Measurements from ENCODE around the gene KIF3B. TPM values are rescaled to one million over a fixed set of nuclear protein-coding genes. Genes with fewer than 3 reads are reported as not detected.
"Not testable (repeated sequence)": the region's sequence is repeated elsewhere in the genome, so short reads cannot be mapped to it uniquely, and the experiment has no call there.

The KIF3B gene
- polyA plus RNA-seq, 1 donor: 46.1 TPM

GRCh38 chr20:32294071-32294470, 16.6 kb downstream of the KIF3B start:
- no peak for DNase-seq

GRCh38 chr20:32296412-32296811, 19.0 kb downstream of the KIF3B start:
- DNase-seq: no peak

GRCh38 chr20:32296819-32297420, 19.5 kb downstream of the KIF3B start:
- no peak for DNase-seq

GRCh38 chr20:32297439-32297838, 20.0 kb downstream of the KIF3B start:
- no peak for DNase-seq

- DNase-seq: no peak
Observed at GRCh38 chr20:32300647-32301046, 23.2 kb downstream of the KIF3B start.

- DNase-seq: no peak
Observed at GRCh38 chr20:32301719-32302506, 24.5 kb downstream of the KIF3B start.

GRCh38 chr20:32302507-32302872, 25.0 kb downstream of the KIF3B start:
- no peak for DNase-seq

- no peak for DNase-seq
Observed at GRCh38 chr20:32304131-32304746, 26.8 kb downstream of the KIF3B start.

GRCh38 chr20:32312718-32313424, 35.4 kb downstream of the KIF3B start:
- no peak for DNase-seq

- no peak for DNase-seq
Observed at GRCh38 chr20:32314768-32315167, 37.3 kb downstream of the KIF3B start.

GRCh38 chr20:32315399-32315798, 37.9 kb downstream of the KIF3B start:
- DNase-seq: no peak

- DNase-seq: no peak
Observed at GRCh38 chr20:32315891-32316290, 38.4 kb downstream of the KIF3B start.

GRCh38 chr20:32316667-32317066, 39.2 kb downstream of the KIF3B start:
- DNase-seq: no peak

- no peak for DNase-seq
Observed at GRCh38 chr20:32319100-32319499, 41.6 kb downstream of the KIF3B start.

- DNase-seq: no peak
Observed at GRCh38 chr20:32320305-32320704, 42.9 kb downstream of the KIF3B start.

GRCh38 chr20:32321390-32321789, 43.9 kb downstream of the KIF3B start:
- no peak for DNase-seq

GRCh38 chr20:32322260-32322659, 44.8 kb downstream of the KIF3B start:
- not testable (repeated sequence) for DNase-seq

GRCh38 chr20:32323761-32324160, 46.3 kb downstream of the KIF3B start:
- not testable (repeated sequence) for DNase-seq

- no peak for DNase-seq
Observed at GRCh38 chr20:32325706-32326503, 48.5 kb downstream of the KIF3B start.

GRCh38 chr20:32326504-32326845, 49.0 kb downstream of the KIF3B start:
- DNase-seq: no peak

GRCh38 chr20:32327087-32327681, 49.7 kb downstream of the KIF3B start:
- DNase-seq: no peak

Data from left kidney (tissue), 2 donors.